Right lobe of liver (tissue), 6 donors: ENCODE data around the gene PAX2. TPM values are rescaled to one million over a fixed set of nuclear protein-coding genes. Genes with fewer than 3 reads are reported as not detected.

Source experiments
- ATAC-seq, 4 donors: fragments of 200-7000 bp; cut with Tn5 transposase; one replicate each; pipeline ENCODE4 v1.9.1; 2020; ENCODE audit warnings: mild to moderate bottlenecking in 4 of 4, moderate library complexity in 4 of 4
- DNase-seq, 3 donors: peaks; one replicate each; pipeline ENCODE4 v3.0.0-alpha.2; 2020
- H3K27ac ChIP-seq, 3 donors: fragments of 200-600 bp; one replicate each; pipeline ENCODE4 v1.8.0; 2022
- H3K27me3 ChIP-seq, 2 donors: fragments of 200-600 bp; one replicate each; pipeline ENCODE4 v1.8.0; 2022
- H3K36me3 ChIP-seq, 4 donors: fragments of 200-600 bp; sonication (generic) in 1 of 4; one replicate each; pipeline versions ENCODE4 v1.5.1 to v1.8.0; 2017 to 2022; ENCODE audit warnings: control low read depth in 1 of 4
- H3K4me1 ChIP-seq, 4 donors: fragments of 200-600 bp; sonication (generic) in 1 of 4; one replicate each; pipeline versions ENCODE4 v1.5.1 to v1.8.0; 2017 to 2022; ENCODE audit warnings: control low read depth in 1 of 4
- H3K4me3 ChIP-seq, 3 donors: fragments of 200-600 bp; one replicate each; pipeline ENCODE4 v1.8.0; 2022
- H3K9me3 ChIP-seq, 4 donors: fragments of 200-600 bp; sonication (generic) in 1 of 4; one replicate each; pipeline versions ENCODE4 v1.5.1 to v1.8.0; 2017 to 2022; ENCODE audit warnings: control low read depth in 1 of 4
- CTCF ChIP-seq, 4 donors: fragments of 200-600 bp in 3 of 4; fragments of 450-650 bp in 1 of 4; IDR thresholded peaks; one replicate each; pipeline versions ENCODE4 v1.5.1 to v1.8.0; 2016 to 2022; ENCODE audit warnings: antibody characterized with exemption in 4 of 4, mild to moderate bottlenecking in 2 of 4
- POLR2A ChIP-seq: fragments of 450-650 bp; IDR thresholded peaks from one replicate; pipeline ENCODE4 v1.6.1; 2017; ENCODE audit warnings: antibody characterized with exemption, mild to moderate bottlenecking
- WGBS: methylation state at CpG from one replicate; pipeline ENCODE4 v1.1.6; 2018; ENCODE audit warnings: low coverage, low lambda C conversion rate; ENCODE audit not compliant: insufficient coverage; ENCODE audit errors: missing lambda C conversion rate; 5-methylcytosine and 5-hydroxymethylcytosine counted together
- intact Hi-C, 2 donors: fragments of 100-400 bp; cut with DNase I; formaldehyde crosslinking; loops; one replicate each; pipeline versions ENCODE4 v1.11.2 to v1.14.1; 2022
- total RNA-seq, 6 experiments: library from RNA; depleted of rRNA in 2 of 6; stranded (reverse); fragments of >200 nt in 2 of 6; fragmentation: NEBNext Ultra II Directional in 3 of 6; extraction: Animal tissue kit (Norgen Biotek cat#: 25700) in 3 of 6; gene quantifications; one replicate each; pipeline versions ENCODE4 v1.1.0 to v1.2.4, GENCODE V29; 2016 to 2023
- donor health status: DM: no; HTN: yes; CAD: no.
- donor health status: DM: no; HTN: no; CAD: no.
- donor health status: DM: no; HTN: no; CAD: no.
- donor health status: DM: no; HTN: yes; CAD: no.
- donor health status: DM: no; HTN: yes; CAD: no.

Gene PAX2
- total RNA-seq, 6 experiments from 2014 or later, result 0.24 TPM; not detected in 5

GRCh38 chr10:100826661-100826982, 81.2 kb downstream of the PAX2 start:
- no peaks in the 10 kb centered on the region for H3K9me3 ChIP-seq
- no peak for TF ChIP-seq POLR2A
- no peak for TF ChIP-seq CTCF (IDR thresholded peaks at IDR 0.05)
- peak overlapping the region in 2 of 3 donors; percentile 23 to 35 for H3K4me3 ChIP-seq
- 10% methylated on average over 6 of the region's 41 CpGs for WGBS
- H3K27ac ChIP-seq, result no peak overlapping the region
- H3K36me3 ChIP-seq, result no peaks in the 10 kb centered on the region
- DNase-seq (peak in 1 of 3 donors; percentile 37), ATAC-seq (peak in 1 of 4 donors; percentile 9)
- H3K4me1 ChIP-seq, result peaks cover 0 to 31% (median 9%) of the 10 kb centered on the region in 4 donors
- peaks cover 18 to 37% of the 10 kb centered on the region in 2 donors for H3K27me3 ChIP-seq
- intact Hi-C loops, result no loop called here

GRCh38 chr10:100826983-100827818, 81.8 kb downstream of the PAX2 start:
- Histone ChIP-seq H3K27me3 (peaks cover 18 to 37% of the 10 kb centered on the region in 2 donors), H3K36me3 (no peaks in the 10 kb centered on the region), H3K4me1 (peaks cover 0 to 31% (median 9%) of the 10 kb centered on the region in 4 donors), H3K27ac (no peak overlapping the region), H3K9me3 (no peaks in the 10 kb centered on the region), H3K4me3 (peak overlapping the region in 2 of 3 donors; percentile 23 to 35)
- DNase-seq (peak in 1 of 3 donors; percentile 38), ATAC-seq (peak; percentile 35 to 67 (median 55))
- intact Hi-C loops, result no loop called here
- TF ChIP-seq POLR2A (no peak), CTCF (IDR thresholded peaks at IDR 0.05) (peak in 3 of 4 donors; percentile 15 to 39 (median 19))
- 4% methylated on average over 29 of the region's 68 CpGs for WGBS

GRCh38 chr10:100827819-100828737, 82.7 kb downstream of the PAX2 start:
- H3K36me3 ChIP-seq, result no peaks in the 10 kb centered on the region
- intact Hi-C loops, result no loop called here
- H3K27ac ChIP-seq, result no peak overlapping the region
- peaks cover 0 to 31% (median 9%) of the 10 kb centered on the region in 4 donors for H3K4me1 ChIP-seq
- peak; percentile 57 to 71 (median 64) for ATAC-seq
- DNase-seq, result peak in 1 of 3 donors; percentile 56
- TF ChIP-seq POLR2A, result no peak
- peak in 2 of 4 donors; percentile 5 to 9 for TF ChIP-seq CTCF (IDR thresholded peaks at IDR 0.05)
- peak overlapping the region in 1 of 3 donors; percentile 35 for H3K4me3 ChIP-seq
- no peaks in the 10 kb centered on the region for H3K9me3 ChIP-seq
- WGBS, result 4% methylated on average over 13 of the region's 69 CpGs
- peaks cover 18 to 37% of the 10 kb centered on the region in 2 donors for H3K27me3 ChIP-seq

- peaks cover 18 to 37% of the 10 kb centered on the region in 2 donors for H3K27me3 ChIP-seq
- H3K9me3 ChIP-seq, result no peaks in the 10 kb centered on the region
- no peak for TF ChIP-seq POLR2A
- no peak for TF ChIP-seq CTCF (IDR thresholded peaks at IDR 0.05)
- peak in 2 of 4 donors; percentile 37 to 49 for ATAC-seq
- H3K27ac ChIP-seq, result no peak overlapping the region
- no peaks in the 10 kb centered on the region for H3K36me3 ChIP-seq
- no peak for DNase-seq
- WGBS, result 2% methylated on average over 10 of the region's 20 CpGs
- peak overlapping the region in 1 of 3 donors; percentile 10 for H3K4me3 ChIP-seq
- peaks cover 0 to 31% (median 9%) of the 10 kb centered on the region in 4 donors for H3K4me1 ChIP-seq
- intact Hi-C loops, result no loop called here
These were observed 83.3 kb downstream of the PAX2 start for GRCh38 chr10:100828738-100829096.
